Endothelial cell of umbilical vein (primary cell): ENCODE data around the gene PBXIP1. TPM values are rescaled to one million over a fixed set of nuclear protein-coding genes. Genes with fewer than 3 reads are reported as not detected.

Source experiments
- BruUV-seq: library from RNA; stranded (reverse); fragments of 400-500 nt; replicated peaks from 2 replicates; lab custom pipeline; 2021; lab: Mats Ljungman, UMichigan
- CTCF ChIA-PET: fragments of 300-600, 350-600 bp; sonication (Branson Sonifier 250); formaldehyde crosslinking; loops from one replicate; lab custom pipeline; 2021; ENCODE audit warnings: antibody characterized with exemption, inconsistent platforms; lab: Charles Lee
- POLR2A ChIA-PET: fragments of 300-600, 350-600 bp; sonication (Branson Sonifier 250); formaldehyde crosslinking; loops from one replicate; lab custom pipeline; 2021; ENCODE audit warnings: antibody characterized with exemption, inconsistent platforms; lab: Charles Lee
- DNase-seq: peaks from one replicate; pipeline ENCODE4 v3.0.0-alpha.2; 2011; ENCODE audit warnings: low read depth, low spot score
- FAIRE-seq: peaks from 2 replicates; lab custom pipeline; 2011; peaks lifted over from hg19 to GRCh38; lab: Jason Lieb, UNC
- H2AFZ ChIP-seq: 2 replicates; pipeline ENCODE4 v1.6.0; 2012; ENCODE audit warnings: low read depth, low read length, control low read depth, inconsistent platforms
- H3K27ac ChIP-seq: 2 replicates; pipeline ENCODE4 v1.5.1; 2011; ENCODE audit warnings: low read depth, mild to moderate bottlenecking, control low read depth, low read length, moderate library complexity; ENCODE audit not compliant: insufficient read depth
- H3K27me3 ChIP-seq, 2 experiments: 2 replicates each; pipeline versions ENCODE4 v1.6.0 to v1.6.1; 2011; ENCODE audit warnings: low read length in 2 of 2, mixed read lengths in 1 of 2; ENCODE audit not compliant: control insufficient read depth in 2 of 2, insufficient read depth in 2 of 2
- H3K36me3 ChIP-seq, 2 experiments: 2 replicates in 1 of 2; 3 replicates in 1 of 2; pipeline ENCODE4 v1.5.1; 2011; ENCODE audit warnings: low read length in 2 of 2, mild to moderate bottlenecking in 1 of 2, moderate library complexity in 1 of 2; ENCODE audit not compliant: control insufficient read depth in 2 of 2, insufficient read depth in 2 of 2; ENCODE audit errors: extremely low read depth in 1 of 2
- H3K4me1 ChIP-seq: 3 replicates; pipeline ENCODE4 v1.5.1; 2011; ENCODE audit warnings: mild to moderate bottlenecking, low read length; ENCODE audit not compliant: control insufficient read depth, insufficient read depth; ENCODE audit errors: extremely low read depth
- H3K4me2 ChIP-seq: 2 replicates; pipeline ENCODE4 v1.6.1; 2011; ENCODE audit warnings: low read length, control low read depth, mixed read lengths; ENCODE audit not compliant: insufficient read depth
- H3K4me3 ChIP-seq, 3 experiments: fragments of 200-600 bp in 1 of 3; sonication (generic), shearing (Covaris generic) in 1 of 3; replicated peaks in 1 of 3; 2 replicates each; pipeline ENCODE4 v1.5.1; 2011 to 2016; ENCODE audit warnings: control low read depth in 3 of 3, low read length in 3 of 3, mild to moderate bottlenecking in 2 of 3, inconsistent platforms in 1 of 3, low read depth in 1 of 3, moderate library complexity in 1 of 3; ENCODE audit not compliant: insufficient read depth in 1 of 3
- H3K79me2 ChIP-seq: 2 replicates; pipeline ENCODE4 v1.6.0; 2012; ENCODE audit warnings: low read length, inconsistent platforms; ENCODE audit not compliant: control insufficient read depth, insufficient read depth
- H3K9ac ChIP-seq: replicated peaks from 2 replicates; pipeline ENCODE3; 2011; ENCODE audit warnings: low read length, control low read depth; ENCODE audit not compliant: insufficient read depth; ENCODE audit errors: extremely low read depth
- H3K9me1 ChIP-seq: replicated peaks from 3 replicates; pipeline ENCODE4 v1.6.0; 2011; ENCODE audit warnings: mild to moderate bottlenecking, low read length; ENCODE audit not compliant: control insufficient read depth, insufficient read depth; ENCODE audit errors: extremely low read depth
- H3K9me3 ChIP-seq: replicated peaks from 2 replicates; pipeline ENCODE4 v1.5.1; 2012; ENCODE audit warnings: low read length, inconsistent platforms; ENCODE audit not compliant: control insufficient read depth, insufficient read depth
- H4K20me1 ChIP-seq: replicated peaks from 2 replicates; pipeline ENCODE3; 2011; ENCODE audit warnings: mild to moderate bottlenecking, low read length; ENCODE audit not compliant: control insufficient read depth, insufficient read depth; ENCODE audit errors: extremely low read depth
- CTCF ChIP-seq, 2 donors: IDR thresholded peaks; 1 replicate in 1 of 2; 2 replicates in 1 of 2; pipeline ENCODE4 v1.5.1; 2011; ENCODE audit warnings: low read length in 2 of 2, mild to moderate bottlenecking in 2 of 2, moderate library complexity in 2 of 2, control low read depth in 1 of 2, inconsistent platforms in 1 of 2, low read depth in 1 of 2; ENCODE audit not compliant: insufficient read depth in 1 of 2; ENCODE audit errors: extremely low read depth in 1 of 2
- EZH2 ChIP-seq: IDR thresholded peaks from 2 replicates; pipeline ENCODE4 v1.6.1; 2012; ENCODE audit warnings: borderline replicate concordance, low read depth, mild to moderate bottlenecking, moderate library complexity, low read length, inconsistent platforms; ENCODE audit not compliant: severe bottlenecking
- FOS ChIP-seq: IDR thresholded peaks from 2 replicates; pipeline ENCODE4 v1.6.1; 2011; ENCODE audit warnings: mild to moderate bottlenecking, low read length, moderate library complexity, borderline replicate concordance; ENCODE audit not compliant: insufficient read depth
- GATA2 ChIP-seq: IDR thresholded peaks from 2 replicates; pipeline ENCODE4 v1.7.0; 2011; ENCODE audit warnings: low read depth, mild to moderate bottlenecking, moderate library complexity, mixed read lengths, low read length; ENCODE audit not compliant: insufficient read length, insufficient read depth
- JUN ChIP-seq: IDR thresholded peaks from 2 replicates; pipeline ENCODE4 v1.6.1; 2011; ENCODE audit warnings: borderline replicate concordance, low read depth; ENCODE audit not compliant: insufficient read length, insufficient read depth
- MAX ChIP-seq: IDR thresholded peaks from 2 replicates; pipeline ENCODE4 v1.6.1; 2011; ENCODE audit not compliant: insufficient read depth, insufficient read length
- POLR2A ChIP-seq: IDR thresholded peaks from 2 replicates; pipeline ENCODE4 v1.6.1; 2012; ENCODE audit warnings: low read depth, mild to moderate bottlenecking, control low read depth, low read length
- POLR2AphosphoS5 ChIP-seq: IDR thresholded peaks from 2 replicates; pipeline ENCODE4 v1.6.1; 2012; ENCODE audit warnings: low read depth, mild to moderate bottlenecking, control low read depth, low read length, moderate library complexity; ENCODE audit not compliant: insufficient read depth
- dilution Hi-C: fragments of 300-500 bp; cut with MboI; formaldehyde crosslinking; loops from one replicate; pipeline ENCODE4 v1.15.0; 2019; ENCODE audit warnings: low sequenced_read_pairs; ENCODE audit not compliant: extremely low pct_ligation_motif_present
- intact Hi-C: fragments of 100-400 bp; cut with micrococcal nuclease; formaldehyde crosslinking; loops from one replicate; pipeline ENCODE4 v1.10.0; 2022
- polyA plus RNA-seq, 4 experiments: library from polyadenylated mRNA; depleted of rRNA in 3 of 4; stranded (reverse) in 3 of 4; unstranded in 1 of 4; fragments of >200 nt; gene quantifications; 2 replicates each; pipeline versions ENCODE4 v1.2.1 to v1.2.3, GENCODE V29; 2011 to 2012; ENCODE audit warnings: missing spikeins in 1 of 4
- total RNA-seq: library from RNA; stranded (reverse); gene quantifications from 2 replicates; pipeline ENCODE4 v1.2.3, GENCODE V29; 2021

PBXIP1 gene
- total and polyA plus RNA-seq, 2 donors (not counting 3 experiments of a cell fraction or from before 2014, with no cell fraction given), result 49.4 to 54.7 TPM

DNA sequence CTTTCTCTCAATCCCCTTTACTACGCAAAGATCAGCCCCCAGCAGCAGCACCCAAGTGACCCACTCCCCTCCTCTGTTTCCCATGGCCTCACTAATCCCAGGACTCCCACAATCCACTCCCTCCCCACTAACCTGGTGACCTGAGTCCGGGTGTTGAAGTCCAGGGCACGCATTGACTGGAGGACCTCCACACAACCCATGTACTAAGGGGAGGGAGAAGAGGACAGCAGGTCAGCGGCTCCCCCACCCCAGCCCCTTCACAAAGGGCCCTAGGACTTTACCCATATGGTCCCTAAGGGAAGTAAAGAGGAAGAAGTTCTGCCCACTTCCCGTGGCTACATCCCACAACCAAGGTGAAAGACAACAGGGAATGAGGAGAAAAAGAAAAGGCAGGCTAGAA, 13.3 kb upstream of the PBXIP1 start:
- Histone ChIP-seq H3K9me1 (no peaks in the 10 kb centered on the region), H3K4me2 (peak overlapping the region; percentile 80), H3K36me3 (peaks cover 19 to 27% of the 10 kb centered on the region in 2 experiments), H4K20me1 (no peaks in the 10 kb centered on the region), H3K4me1 (peaks cover 66% of the 10 kb centered on the region), H2AFZ (no peak overlapping the region), H3K27me3 (no peaks in the 10 kb centered on the region), H3K9me3 (no peaks in the 10 kb centered on the region), H3K4me3 (peak overlapping the region; percentile 64 to 78 (median 70)), H3K27ac (peak overlapping the region; percentile 99), H3K9ac (peak overlapping the region; percentile 57), H3K79me2 (peaks cover 58% of the 10 kb centered on the region)
- BruUV-seq, result no TSS peak
- TF ChIP-seq POLR2A, result no peak
- no peak for TF ChIP-seq EZH2
- no peak for TF ChIP-seq FOS
- TF ChIP-seq MAX, result no peak
- TF ChIP-seq JUN, result no peak
- TF ChIP-seq GATA2, result no peak
- CTCF ChIA-PET, result interaction anchor here (1.3 to 8.5 kb wide), 6 partner anchors 8 to 82 kb away, joined by 4 to 81 read pairs (median 22); partner anchors contain the start of genes ADAM15, PBXIP1 and PYGO2
- intact Hi-C loops (no loop called here), dilution Hi-C loops (no loop called here)
- no peak for DNase-seq
- POLR2A ChIA-PET, result no interaction called here
- no peak for FAIRE-seq

DNA sequence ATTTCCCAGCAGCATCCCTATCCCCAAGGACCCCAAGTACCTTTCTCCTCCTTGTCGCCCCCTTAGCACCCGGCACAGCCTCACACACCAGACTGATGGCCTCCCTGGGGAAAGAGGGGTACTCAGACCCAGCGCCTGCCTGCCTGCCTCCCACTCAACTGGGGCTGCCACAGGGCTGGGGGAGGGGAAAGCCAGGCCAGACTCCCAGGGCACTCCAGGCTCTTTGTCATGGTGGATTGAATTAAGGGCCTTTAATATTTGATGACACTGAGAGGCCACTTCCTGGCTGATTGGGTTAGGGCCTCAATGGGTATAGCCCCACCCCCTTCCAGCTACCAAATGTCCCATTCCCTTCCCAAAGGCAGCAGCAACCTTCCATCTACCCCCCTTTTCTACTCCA, 12.8 kb upstream of the PBXIP1 start:
- dilution Hi-C loops, result no loop called here
- Histone ChIP-seq H3K4me1 (peaks cover 66% of the 10 kb centered on the region), H3K79me2 (peaks cover 58% of the 10 kb centered on the region), H4K20me1 (no peaks in the 10 kb centered on the region), H3K4me3 (peak overlapping the region; percentile 64 to 78 (median 70)), H3K27ac (peak overlapping the region; percentile 99), H3K9ac (peak overlapping the region; percentile 57), H2AFZ (no peak overlapping the region), H3K9me1 (no peaks in the 10 kb centered on the region), H3K36me3 (peaks cover 19 to 31% of the 10 kb centered on the region in 2 experiments), H3K27me3 (no peaks in the 10 kb centered on the region), H3K9me3 (no peaks in the 10 kb centered on the region), H3K4me2 (peak overlapping the region; percentile 80)
- ChIA-PET POLR2A (no interaction called here), CTCF (interaction anchor here (1.9 to 3.8 kb wide), 3 partner anchors 7 to 82 kb away, joined by 6 to 26 read pairs (median 17); partner anchors contain the start of genes ADAM15 and PYGO2)
- no TSS peak for BruUV-seq
- TF ChIP-seq JUN (no peak), CTCF (IDR thresholded peaks at IDR 0.05; ENCODE audit: extremely low read depth in 1 of 2, insufficient read depth in 1 of 2, low read depth in 1 of 2, low read length in 2 of 2) (no peak), MAX (no peak), EZH2 (no peak), POLR2A (no peak), POLR2AphosphoS5 (no peak), FOS (no peak)
- DNase-seq (no peak), FAIRE-seq (no peak)
- intact Hi-C loops, result no loop called here
